GM18519 (cell line): ENCODE results near the gene CDK5RAP2.
"Not testable (repeated sequence)": the region's sequence is repeated elsewhere in the genome, so short reads cannot be mapped to it uniquely, and the experiment has no call there.

ENCODE experiments used
- ATAC-seq: cut with Tn5 transposase; IDR thresholded peaks from one replicate; pipeline ENCODE4 v1.9.1; 2021; ENCODE audit warnings: mild to moderate bottlenecking, moderate library complexity; ENCODE audit not compliant: unreplicated experiment, low FRiP score

Gene CDK5RAP2

DNA sequence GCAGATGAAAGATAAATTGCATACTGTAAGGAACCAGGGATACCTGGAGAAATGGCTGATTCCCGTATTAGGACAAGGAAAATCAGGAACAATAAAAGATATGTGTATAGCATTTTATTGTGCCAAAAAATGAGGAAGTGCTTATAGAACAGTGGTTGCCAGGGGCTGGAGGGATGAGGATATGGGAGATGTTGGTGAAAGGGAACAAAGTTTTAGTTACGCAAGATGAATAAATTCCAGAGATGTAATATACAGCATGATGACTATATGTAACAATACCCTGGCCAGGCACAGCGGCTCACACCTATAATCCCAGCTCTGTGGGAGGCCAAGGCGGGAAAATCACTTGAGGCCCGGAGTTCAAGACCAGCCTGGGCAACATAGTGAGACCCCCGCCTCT lies 101.8 kb downstream of the CDK5RAP2 start:
- no peak for ATAC-seq

DNA sequence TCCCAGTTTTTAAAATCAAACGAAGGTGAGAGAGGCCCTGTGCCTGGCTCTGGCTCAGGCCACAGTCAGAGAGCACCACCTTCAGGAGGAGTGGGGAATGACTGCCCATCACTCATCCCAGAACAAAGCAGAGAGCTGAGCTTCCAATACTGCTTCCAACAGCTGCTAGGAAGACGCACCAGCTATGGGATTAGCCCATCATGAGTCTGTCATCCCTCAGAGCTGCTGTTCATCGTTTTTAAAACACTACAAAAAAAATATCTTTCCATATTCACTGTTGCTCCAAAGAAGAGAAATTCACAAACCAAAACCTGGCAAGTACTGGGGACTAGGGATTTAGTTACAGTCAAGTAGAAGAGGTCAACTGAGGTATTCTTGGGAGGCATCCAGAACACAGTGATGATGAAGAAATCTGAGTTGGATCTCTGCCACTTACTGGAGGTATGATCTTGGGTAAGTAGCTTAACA lies 102.4 kb downstream of the CDK5RAP2 start:
- peak; percentile 58 for ATAC-seq

DNA sequence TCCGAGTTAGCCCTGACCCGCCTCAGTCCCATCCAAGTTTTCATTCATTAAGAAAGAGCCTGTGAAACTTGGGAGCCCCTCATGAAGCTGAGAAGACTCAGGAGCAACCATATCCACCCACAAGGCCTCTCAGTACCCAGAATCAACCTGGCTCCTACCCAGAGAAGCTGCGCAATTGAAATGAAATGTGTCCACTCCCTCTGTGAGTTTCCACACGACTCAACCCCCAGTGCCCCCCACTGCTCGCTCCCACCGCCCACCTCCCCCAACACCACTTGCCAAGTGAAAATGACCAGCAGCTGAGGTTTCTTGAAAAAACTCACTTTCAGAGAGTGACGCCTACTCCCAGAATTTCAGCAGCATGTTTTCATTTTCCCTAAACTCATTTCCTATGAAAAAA lies 104.6 kb downstream of the CDK5RAP2 start:
- no peak for ATAC-seq

DNA sequence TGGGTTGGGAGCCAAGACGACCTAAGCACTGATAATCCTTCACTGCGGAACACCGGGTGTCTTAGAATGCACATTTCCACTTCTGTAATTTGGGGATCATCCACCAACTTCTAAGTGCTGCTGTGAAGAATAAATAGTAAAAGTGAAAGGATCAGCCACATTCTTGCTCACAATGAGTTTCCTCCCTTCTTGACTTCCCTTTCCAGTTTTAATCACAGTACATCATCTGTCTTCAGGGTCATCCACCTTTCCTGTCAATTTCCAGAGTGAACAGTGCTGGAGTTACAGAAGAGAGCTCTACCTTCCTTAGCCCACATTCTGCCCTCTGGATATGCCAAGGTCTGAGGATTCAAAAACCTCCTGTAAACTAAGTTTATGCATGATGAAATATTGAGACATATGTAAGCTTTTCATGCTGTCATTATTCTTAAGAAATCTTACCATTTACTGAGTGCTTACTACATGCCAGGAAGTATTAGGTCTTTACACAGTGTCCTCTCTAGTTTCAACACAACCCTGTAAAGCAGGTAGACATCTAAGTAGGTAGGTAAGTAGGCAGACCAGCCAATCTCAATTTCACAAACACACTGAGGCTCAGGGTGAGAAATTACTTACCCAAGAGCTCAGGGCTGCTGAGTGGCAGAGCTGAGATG lies 105.2 kb downstream of the CDK5RAP2 start:
- ATAC-seq, result no peak

DNA sequence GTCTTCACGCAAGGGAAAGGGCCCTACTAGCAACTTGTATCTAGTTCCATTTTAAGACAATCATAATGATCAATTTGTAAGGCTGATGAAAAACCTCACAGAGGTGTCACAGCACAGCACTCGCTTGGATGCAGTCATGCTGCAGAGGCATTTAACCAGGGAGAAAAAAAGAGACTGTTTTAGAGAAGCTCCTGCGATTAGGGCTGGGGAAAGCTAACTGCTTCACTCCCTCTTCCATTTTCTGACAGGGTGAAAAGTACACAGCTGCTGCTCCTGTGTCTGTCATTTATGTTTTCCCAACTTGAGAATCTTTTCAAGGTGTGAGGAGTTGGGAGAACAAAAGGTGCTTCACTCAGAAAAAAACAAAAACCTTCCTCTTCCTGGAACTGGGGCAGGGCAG lies 106.4 kb downstream of the CDK5RAP2 start:
- ATAC-seq, result no peak

DNA sequence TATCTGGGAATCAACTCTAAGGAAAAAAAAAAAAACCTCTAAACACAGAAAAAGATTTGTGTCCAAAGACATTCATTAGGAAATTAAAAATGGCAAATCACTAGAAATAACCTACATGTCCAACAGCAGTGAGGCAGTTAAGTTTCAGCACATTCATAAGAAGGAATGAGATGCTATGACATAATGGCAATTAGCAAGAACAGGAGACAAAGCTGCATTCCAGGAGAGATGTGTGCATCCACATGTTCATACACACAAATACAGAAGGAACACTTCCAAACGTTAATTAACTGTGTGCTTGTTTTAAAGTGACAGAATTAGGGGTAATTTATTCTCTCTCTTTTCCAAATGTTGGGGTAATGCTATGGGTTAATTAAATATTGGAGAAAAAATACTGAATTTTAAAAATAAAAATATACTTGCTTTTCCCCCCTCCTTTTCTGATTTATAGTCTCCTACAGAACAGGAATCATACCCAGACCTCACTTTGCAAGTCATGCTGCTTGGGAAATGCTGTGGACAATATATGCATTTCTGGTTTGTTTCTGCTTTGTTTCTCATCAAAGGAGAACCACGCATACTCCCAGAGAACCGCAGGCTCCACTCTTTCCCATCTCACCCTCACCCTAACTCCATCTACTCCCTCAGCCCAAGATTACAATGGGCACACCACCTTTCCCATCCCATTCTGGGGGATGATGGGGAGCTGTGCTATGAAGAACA lies 114.1 kb downstream of the CDK5RAP2 start:
- ATAC-seq, result no peak

DNA sequence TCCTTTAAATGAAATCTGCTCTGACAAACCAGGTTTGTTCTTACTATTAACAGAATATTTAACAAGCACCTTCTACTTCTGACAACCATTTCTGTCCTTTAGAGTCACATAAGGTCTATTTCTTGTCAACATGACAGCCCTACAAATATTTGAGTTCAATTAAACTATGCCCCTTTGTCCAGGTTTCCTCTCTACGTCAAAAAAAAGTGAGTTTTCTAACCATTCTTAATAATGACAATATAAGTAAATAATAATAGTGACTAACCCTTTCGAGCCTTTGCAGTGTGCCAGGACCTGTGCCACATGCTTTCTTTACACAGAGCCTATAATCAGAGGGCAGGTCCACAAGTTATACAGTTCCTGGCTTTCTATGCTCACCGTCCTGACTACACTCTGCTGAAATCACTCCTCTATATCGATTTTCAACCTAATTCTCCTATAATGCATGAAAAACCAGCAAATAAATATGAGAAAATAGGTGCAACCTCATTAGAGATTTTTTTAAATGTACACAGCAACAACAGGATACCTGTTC lies 115.0 kb downstream of the CDK5RAP2 start:
- no peak for ATAC-seq

DNA sequence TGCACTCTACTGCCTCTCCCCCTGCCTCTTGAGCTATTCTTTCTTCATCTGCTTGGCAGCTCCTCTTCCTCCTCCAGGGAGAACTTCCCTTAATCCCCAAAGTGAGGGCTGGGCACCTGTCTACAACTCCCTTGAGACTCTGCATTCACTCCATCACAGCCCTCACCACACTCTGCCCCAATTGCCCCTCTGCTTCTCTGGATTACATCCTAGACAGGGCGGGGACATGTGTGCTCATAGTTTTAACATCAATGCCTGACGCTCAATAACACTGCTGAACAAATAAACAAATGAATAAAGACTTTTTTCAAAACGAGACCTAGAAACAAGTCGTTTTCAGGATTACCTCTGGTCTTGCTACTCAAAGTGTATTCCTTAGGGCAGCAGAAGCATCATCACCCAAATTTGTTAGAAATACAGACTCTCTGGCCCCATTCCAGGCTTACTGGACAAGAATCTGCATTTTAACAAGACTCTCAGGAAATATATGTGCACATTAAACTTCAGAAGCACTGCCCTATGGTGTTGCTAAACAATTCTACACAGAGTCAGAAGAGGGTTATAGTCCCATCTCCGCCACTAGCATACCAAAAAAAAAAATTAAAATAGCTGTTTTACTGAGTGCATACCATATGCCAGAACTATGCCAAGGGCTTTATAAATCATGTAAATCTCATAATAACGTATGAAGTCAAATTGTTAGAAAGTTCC lies 115.6 kb downstream of the CDK5RAP2 start:
- no peak for ATAC-seq

DNA sequence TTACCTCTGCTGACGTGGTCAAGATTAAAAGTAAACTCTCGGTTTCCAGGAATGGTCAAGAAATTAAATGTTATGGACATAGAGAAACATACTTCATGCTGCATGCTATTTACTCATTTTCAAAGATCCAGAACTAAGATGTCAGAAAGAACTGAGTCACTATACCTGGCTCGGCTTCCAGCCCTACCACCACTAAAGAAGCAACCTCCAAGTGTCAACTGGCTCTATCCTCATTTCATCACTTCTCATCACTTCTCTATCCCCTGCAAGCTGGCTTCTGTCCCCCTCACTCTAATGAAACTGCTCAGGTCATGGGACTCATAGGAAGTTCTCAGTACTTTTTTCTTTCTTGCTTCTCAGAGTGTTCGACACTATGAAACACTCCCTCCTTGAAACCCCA lies 116.2 kb downstream of the CDK5RAP2 start:
- ATAC-seq, result no peak

DNA sequence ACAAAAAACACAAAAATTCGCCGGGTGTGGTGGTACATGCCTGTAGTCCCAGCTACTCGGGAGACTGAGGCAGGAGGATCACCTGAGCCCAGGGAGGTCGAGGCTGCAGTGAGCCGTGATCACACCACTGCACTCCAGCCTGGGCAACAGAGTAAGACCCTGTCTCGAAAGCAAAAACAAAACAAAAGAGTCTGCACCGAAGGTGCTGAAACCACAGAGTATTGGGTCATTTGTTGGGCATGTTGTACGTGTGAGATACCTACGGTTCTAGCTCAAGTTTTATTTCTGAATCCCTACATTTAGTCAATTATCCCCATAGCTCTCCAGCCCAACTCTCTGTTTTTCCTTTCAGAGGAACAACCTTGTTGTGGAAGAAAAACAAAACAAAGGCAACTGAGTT lies 118.3 kb downstream of the CDK5RAP2 start:
- ATAC-seq, result not testable (repeated sequence)

DNA sequence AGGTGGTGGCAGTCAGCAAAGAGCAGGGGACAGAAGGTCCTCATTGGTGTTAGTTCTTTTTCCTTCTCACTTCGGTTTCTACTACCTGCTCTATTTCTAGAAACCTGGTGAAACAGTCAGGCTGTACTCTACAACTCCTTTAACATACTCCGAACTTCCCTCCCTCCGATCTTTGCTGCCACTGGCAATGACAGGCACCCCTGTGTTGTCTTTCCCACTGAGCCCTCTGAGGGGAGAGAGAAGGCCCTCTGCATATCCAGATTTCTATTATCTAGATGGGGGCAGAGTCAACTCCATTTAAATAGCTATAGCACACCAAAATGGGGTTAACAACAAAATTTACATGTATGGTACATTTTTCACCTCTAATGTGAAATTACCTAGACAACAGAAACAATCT lies 123.7 kb downstream of the CDK5RAP2 start:
- ATAC-seq, result no peak

DNA sequence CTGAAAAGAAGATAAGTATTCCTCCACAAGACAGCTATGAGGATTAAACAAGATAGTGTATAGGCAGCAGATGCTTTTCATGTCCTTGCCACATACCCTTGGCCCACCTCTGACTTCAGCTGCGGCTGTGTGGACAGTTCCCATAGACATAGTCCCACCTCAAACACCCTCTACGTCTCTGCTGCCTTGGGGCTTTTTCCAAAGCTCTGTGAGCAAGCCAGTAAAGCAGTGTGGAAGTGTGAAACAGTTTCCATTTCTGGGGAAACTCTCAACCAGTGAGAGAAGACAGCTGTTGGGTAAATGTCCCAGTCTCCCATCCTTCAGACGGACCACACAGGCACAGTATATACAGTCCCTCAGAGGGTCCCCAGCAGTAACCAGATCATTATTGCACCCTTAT lies 125.5 kb downstream of the CDK5RAP2 start:
- no peak for ATAC-seq

DNA sequence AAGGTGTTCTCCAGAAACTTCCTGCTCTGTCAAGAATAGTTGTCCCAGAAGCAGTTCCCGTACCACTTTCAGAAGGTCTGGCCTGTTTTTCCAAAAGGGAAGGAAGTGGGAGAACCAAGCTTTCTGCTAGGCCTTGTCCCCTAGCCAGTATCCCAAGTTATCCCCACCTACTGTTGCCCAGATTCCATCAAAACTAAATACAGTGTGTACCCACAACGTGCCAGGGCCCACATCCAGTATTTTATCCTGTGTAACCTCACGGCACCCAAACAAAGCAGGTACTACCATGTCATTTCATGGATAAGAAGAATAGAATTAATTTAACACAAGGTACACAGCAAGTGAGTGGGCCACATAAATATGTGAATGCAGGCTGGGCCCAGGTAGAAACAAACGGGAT lies 126.2 kb downstream of the CDK5RAP2 start:
- ATAC-seq, result no peak

DNA sequence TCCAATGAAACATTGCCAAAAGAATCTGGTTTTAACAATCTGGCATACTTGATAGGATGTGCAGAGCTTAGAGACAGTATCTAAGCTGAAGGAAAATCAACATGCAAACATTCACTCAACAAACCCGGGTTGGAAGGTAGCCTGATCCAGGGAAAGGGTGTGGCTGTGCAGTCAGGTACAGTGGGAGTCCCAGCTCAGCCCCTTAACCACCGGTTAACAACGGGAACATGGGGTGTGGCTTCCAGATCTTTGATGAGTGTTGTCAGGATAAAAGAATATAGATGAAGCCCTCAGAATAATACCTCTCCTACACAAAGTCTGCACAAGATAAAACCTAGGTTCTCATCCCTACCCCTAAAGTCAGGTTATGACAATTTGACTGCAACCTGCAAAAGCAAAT lies 127.3 kb downstream of the CDK5RAP2 start:
- no peak for ATAC-seq

DNA sequence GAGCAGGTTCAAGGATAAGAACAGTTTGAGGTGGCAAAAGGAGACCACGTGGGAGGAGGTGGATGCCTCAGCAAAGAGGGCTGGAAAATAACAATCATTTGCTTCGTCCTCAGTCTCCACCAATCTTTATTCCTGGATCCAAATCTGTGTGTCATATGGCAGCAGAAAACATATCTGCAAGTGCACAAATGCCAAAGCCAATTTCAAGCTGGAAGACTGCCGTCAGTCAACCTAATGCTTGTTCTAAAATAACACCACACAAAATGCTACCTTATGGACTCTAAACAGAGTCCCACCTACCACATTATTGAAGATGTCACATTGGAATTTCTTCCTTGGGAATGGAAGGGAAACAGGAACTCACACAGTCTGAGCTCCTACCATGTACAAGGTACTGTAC lies 129.1 kb downstream of the CDK5RAP2 start:
- ATAC-seq, result no peak

DNA sequence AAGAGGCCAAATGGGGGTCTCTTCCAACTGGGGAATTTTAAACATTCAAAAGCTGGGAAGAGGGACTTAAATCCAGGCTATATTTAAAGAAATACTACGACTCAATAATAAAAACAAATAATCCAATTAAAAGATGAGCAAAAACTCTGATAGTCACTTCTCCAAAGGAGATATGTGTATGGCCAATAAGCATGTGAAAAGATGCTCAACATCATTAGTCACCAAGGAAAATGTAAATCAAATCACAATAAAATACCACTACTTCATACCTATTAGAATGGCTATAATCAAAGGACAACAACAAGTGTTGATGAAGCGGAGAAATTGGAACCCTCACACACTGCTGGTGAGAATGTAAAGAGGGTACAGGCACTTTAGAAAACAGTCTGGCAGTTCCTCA lies 130.4 kb downstream of the CDK5RAP2 start:
- ATAC-seq, result no peak

DNA sequence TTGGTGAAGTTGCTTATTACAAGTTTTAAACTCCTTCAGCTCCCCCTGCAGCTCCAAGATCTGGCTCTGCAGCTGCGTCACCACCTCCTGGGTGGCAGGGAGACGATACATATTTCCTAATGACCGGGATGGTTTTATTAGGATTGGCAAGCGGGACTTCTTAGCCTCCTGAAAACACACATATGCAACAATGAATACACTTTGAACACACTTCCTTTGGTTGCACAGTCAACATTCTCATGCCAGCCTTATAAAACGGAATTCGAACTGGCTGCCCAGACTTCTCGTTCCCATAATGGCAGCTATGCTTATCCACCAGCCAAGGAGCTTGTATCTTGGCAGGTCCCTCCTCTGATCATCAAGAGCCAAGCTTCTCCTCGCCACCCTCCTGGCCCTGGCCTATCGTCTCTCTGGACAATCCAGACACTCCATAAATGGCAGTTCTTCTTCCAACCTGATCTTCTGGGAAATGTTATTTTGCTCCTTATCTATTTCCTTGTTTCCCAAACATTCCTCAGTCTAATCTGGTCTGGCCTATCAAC lies 131.9 kb downstream of the CDK5RAP2 start:
- no peak for ATAC-seq

DNA sequence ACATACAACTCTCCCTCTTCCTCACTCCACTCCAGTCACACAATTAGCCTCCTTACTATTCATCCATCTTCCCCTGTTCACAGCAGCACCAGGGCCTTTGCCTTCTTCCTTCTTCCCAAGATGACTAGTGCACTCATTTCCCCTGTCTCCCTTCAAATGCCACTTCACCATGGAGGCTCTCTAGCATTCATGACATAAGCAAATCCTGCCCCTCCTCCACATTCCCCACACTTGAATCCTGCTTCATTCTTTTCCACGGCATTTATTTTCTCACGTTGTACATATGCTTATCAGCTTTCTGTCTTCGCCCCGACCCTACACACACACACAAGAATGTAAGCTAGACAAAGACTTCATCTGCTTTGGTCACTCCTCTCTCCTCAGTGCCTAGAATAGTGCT lies 133.3 kb downstream of the CDK5RAP2 start:
- ATAC-seq, result no peak

DNA sequence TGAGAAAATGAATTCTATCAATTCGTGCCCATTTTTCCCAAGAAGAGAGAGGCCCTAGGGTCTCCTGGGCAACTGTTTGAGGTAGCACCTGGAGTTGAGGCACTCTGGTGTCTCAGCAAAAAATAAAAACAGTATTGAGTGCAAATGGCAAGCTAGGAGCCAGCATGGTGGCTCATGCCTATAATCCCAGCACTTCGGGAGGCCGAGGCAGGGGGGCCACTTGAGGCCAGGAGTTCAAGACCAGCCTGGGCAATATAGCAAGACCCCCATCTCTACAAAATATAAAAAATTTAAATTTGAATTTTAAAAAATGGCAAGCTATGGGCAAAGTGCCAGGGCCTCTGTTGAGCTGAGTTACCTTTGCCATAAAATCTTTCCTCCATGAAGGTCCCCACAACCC lies 136.0 kb downstream of the CDK5RAP2 start:
- no peak for ATAC-seq

DNA sequence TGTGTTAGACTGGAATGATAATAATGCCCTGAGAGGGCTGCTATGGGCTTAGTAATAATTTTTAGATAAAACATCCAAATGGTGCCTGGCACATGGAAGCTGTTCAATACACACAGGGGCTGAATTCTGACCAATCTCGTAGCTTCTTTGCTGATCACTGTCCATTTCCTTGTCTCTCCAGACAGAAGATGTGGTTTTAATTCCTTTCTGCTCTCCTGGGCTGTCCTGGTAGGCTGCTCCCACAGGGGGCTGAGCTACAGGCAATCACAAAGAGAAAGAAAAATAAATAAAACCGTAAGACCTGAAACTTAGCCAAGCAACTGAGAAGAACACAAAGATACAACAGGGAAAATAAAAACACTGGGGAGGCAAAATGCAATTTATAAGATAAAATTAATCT lies 136.5 kb downstream of the CDK5RAP2 start:
- ATAC-seq, result no peak

DNA sequence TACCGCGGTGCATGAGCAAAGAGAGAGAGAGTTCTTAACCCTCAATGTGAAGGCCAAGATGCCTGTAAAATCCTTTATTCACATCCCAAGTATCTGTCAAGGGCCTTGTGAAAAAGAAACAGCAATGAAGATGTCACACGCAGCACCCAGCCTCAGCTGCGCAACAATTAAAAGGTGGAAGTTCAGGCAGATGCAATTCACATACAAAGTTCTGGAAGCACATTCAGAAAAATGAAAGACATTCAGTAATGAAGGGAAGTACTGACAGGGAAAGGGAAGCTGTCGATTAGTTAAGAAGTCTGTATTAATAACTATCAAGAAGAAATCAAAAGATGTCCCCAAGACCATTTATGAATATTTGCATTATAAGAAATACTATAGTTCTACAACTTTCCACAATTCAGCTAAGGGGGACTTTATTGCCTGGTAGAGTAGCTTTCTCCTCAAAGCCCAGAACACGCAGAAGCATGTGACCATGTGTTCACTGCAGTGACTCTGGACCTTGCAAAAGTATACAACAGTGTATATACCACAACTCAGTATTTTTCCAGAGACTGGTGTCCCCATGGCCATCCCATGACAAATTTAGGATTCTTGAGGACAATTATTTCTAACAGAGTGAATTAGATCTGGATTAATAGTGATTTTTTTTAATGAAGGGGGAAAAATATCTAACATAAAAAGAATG lies 137.5 kb downstream of the CDK5RAP2 start:
- no peak for ATAC-seq
